Measurements from ENCODE around the gene RIPOR3.

GRCh38 chr20:50563133-50563944 is 128.0 kb downstream of the RIPOR3 start:
- no peak for TF ChIP-seq CTCF (IDR thresholded peaks at IDR 0.05; ENCODE audit: insufficient read depth, low read length, poor library complexity, severe bottlenecking)
- TF ChIP-seq EZH2phosphoT487 (conservative IDR thresholded peaks at IDR 0.05; ENCODE audit: low read length): no peak
